Duodenal mucosa (tissue), 2 donors: Measurements from ENCODE around the gene LTBP1.
"Not testable (repeated sequence)": the region's sequence is repeated elsewhere in the genome, so short reads cannot be mapped to it uniquely, and the experiment has no call there.

Source experiments
- H3K27ac ChIP-seq: one replicate; pipeline ENCODE4 v1.7.0; 2013; ENCODE audit warnings: low read depth, low read length
- H3K27me3 ChIP-seq, 2 donors: one replicate each; pipeline ENCODE4 v1.7.0; 2013; ENCODE audit warnings: low read length in 2 of 2, control low read depth in 1 of 2; ENCODE audit not compliant: insufficient read depth in 2 of 2, control insufficient read depth in 1 of 2
- H3K36me3 ChIP-seq, 2 donors: one replicate each; pipeline ENCODE4 v1.7.0; 2013; ENCODE audit warnings: low read length in 2 of 2, control low read depth in 1 of 2; ENCODE audit not compliant: insufficient read depth in 2 of 2, control insufficient read depth in 1 of 2
- H3K4me1 ChIP-seq, 2 donors: one replicate each; pipeline ENCODE4 v1.7.0; 2013; ENCODE audit warnings: low read length in 2 of 2, control low read depth in 1 of 2; ENCODE audit not compliant: insufficient read depth in 2 of 2, control insufficient read depth in 1 of 2
- H3K4me3 ChIP-seq, 2 donors: one replicate each; pipeline ENCODE4 v1.7.0; 2013; ENCODE audit warnings: low read length in 2 of 2, low read depth in 1 of 2
- H3K9ac ChIP-seq, 2 donors: one replicate each; pipeline ENCODE4 v1.7.0; 2013; ENCODE audit warnings: low read length in 2 of 2, low read depth in 1 of 2
- H3K9me3 ChIP-seq, 2 donors: one replicate each; pipeline ENCODE4 v1.7.0; 2013; ENCODE audit warnings: low read length in 2 of 2, control low read depth in 1 of 2; ENCODE audit not compliant: control insufficient read depth in 1 of 2

Gene LTBP1

GRCh38 chr2:32960238-32960637, 13.5 kb downstream of the LTBP1 start:
- Histone ChIP-seq H3K9me3 (no peaks in the 10 kb centered on the region), H3K9ac (no peak overlapping the region), H3K4me1 (no peaks in the 10 kb centered on the region), H3K27ac (no peak overlapping the region), H3K27me3 (no peaks in the 10 kb centered on the region), H3K36me3 (no peaks in the 10 kb centered on the region), H3K4me3 (no peak overlapping the region)

- H3K9ac ChIP-seq = no peak overlapping the region
- H3K36me3 ChIP-seq = no peaks in the 10 kb centered on the region
- no peaks in the 10 kb centered on the region for H3K9me3 ChIP-seq
- no peak overlapping the region for H3K4me3 ChIP-seq
- no peak overlapping the region for H3K27ac ChIP-seq
- no peaks in the 10 kb centered on the region for H3K4me1 ChIP-seq
- H3K27me3 ChIP-seq = no peaks in the 10 kb centered on the region
These were observed 14.1 kb downstream of the LTBP1 start for GRCh38 chr2:32960647-32961403.

GRCh38 chr2:32962690-32963089, 15.9 kb downstream of the LTBP1 start:
- no peaks in the 10 kb centered on the region for H3K4me1 ChIP-seq
- H3K4me3 ChIP-seq = no peak overlapping the region
- H3K36me3 ChIP-seq = no peaks in the 10 kb centered on the region
- no peak overlapping the region for H3K27ac ChIP-seq
- H3K27me3 ChIP-seq = no peaks in the 10 kb centered on the region
- no peak overlapping the region for H3K9ac ChIP-seq
- H3K9me3 ChIP-seq = no peaks in the 10 kb centered on the region

- Histone ChIP-seq H3K36me3 (no peaks in the 10 kb centered on the region), H3K4me3 (no peak overlapping the region), H3K27ac (no peak overlapping the region), H3K9me3 (no peaks in the 10 kb centered on the region), H3K9ac (no peak overlapping the region), H3K4me1 (no peaks in the 10 kb centered on the region), H3K27me3 (no peaks in the 10 kb centered on the region)
These were observed 17.2 kb downstream of the LTBP1 start for GRCh38 chr2:32963941-32964340.

GRCh38 chr2:32965523-32966171, 18.9 kb downstream of the LTBP1 start:
- Histone ChIP-seq H3K9ac (no peak overlapping the region), H3K4me3 (no peak overlapping the region), H3K27ac (no peak overlapping the region), H3K4me1 (no peaks in the 10 kb centered on the region), H3K9me3 (peaks cover 0 to 3% of the 10 kb centered on the region in 2 donors), H3K27me3 (no peaks in the 10 kb centered on the region), H3K36me3 (no peaks in the 10 kb centered on the region)

- H3K27me3 ChIP-seq = no peaks in the 10 kb centered on the region
- H3K4me1 ChIP-seq = no peaks in the 10 kb centered on the region
- no peak overlapping the region for H3K4me3 ChIP-seq
- no peak overlapping the region for H3K9ac ChIP-seq
- H3K9me3 ChIP-seq = peaks cover 0 to 3% of the 10 kb centered on the region in 2 donors
- H3K36me3 ChIP-seq = no peaks in the 10 kb centered on the region
- H3K27ac ChIP-seq = no peak overlapping the region
These were observed 22.9 kb downstream of the LTBP1 start for GRCh38 chr2:32969444-32970162.

GRCh38 chr2:32973772-32974171, 27.0 kb downstream of the LTBP1 start:
- H3K4me1 ChIP-seq = peaks cover 10 to 15% of the 10 kb centered on the region in 2 donors

GRCh38 chr2:32976409-32977063, 29.8 kb downstream of the LTBP1 start:
- Histone ChIP-seq H3K27me3 (no peaks in the 10 kb centered on the region), H3K36me3 (no peaks in the 10 kb centered on the region), H3K9ac (no peak overlapping the region), H3K9me3 (no peaks in the 10 kb centered on the region), H3K27ac (no peak overlapping the region), H3K4me1 (peaks cover 10 to 15% of the 10 kb centered on the region in 2 donors), H3K4me3 (no peak overlapping the region)

More at GRCh38 chr2:32973772-32974171, 27.0 kb downstream of the LTBP1 start:
- H3K36me3 ChIP-seq, H3K27ac ChIP-seq, H3K4me3 ChIP-seq, H3K27me3 ChIP-seq, H3K9ac ChIP-seq, H3K9me3 ChIP-seq: not testable (repeated sequence)

- no peak overlapping the region for H3K27ac ChIP-seq
- peaks cover 10 to 15% of the 10 kb centered on the region in 2 donors for H3K4me1 ChIP-seq
- H3K4me3 ChIP-seq = no peak overlapping the region
- H3K9ac ChIP-seq = no peak overlapping the region
- H3K27me3 ChIP-seq = no peaks in the 10 kb centered on the region
- H3K9me3 ChIP-seq = no peaks in the 10 kb centered on the region
- no peaks in the 10 kb centered on the region for H3K36me3 ChIP-seq
These were observed 30.5 kb downstream of the LTBP1 start for GRCh38 chr2:32977228-32977758.
